ENCODE measurements around the gene CIRBP. TPM values are rescaled to one million over a fixed set of nuclear protein-coding genes. Genes with fewer than 3 reads are reported as not detected.

The CIRBP gene
- total and polyA plus RNA-seq, 2 donors (not counting 1 experiment from before 2014, with no cell fraction given) = 104 to 298 TPM

DNA sequence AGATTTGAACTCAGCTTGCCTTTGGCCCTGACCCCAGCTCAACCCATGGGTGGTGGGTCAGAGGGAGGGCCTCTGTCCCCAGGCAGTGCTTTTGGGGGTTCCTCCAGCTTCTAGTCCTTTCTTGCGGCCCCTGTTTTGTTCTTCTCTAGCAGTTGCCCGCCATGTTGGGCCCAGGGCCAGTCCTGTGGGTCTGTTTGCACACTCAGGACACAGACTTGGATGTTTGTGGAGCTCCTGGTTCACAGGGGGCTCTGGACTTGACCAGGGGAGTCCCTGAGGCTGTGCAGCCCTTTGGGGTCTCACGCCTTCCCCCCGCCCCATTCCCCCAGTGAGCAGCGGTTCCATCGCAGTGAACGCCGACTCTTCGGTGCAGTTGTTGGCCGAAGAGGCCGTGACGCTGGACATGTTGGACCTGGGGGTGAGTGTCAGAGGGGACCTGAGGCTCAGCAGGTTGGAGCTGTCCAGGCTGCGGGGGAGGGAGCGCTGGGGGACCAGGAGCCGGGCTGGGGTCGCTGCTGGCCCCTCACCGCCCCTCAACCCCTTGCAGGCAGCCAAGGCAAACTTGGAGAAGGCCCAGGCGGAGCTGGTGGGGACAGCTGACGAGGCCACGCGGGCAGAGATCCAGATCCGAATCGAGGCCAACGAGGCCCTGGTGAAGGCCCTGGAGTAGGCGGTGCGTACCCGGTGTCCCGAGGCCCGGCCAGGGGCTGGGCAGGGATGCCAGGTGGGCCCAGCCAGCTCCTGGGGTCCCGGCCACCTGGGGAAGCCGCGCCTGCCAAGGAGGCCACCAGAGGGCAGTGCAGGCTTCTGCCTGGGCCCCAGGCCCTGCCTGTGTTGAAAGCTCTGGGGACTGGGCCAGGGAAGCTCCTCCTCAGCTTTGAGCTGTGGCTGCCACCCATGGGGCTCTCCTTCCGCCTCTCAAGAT, 25.1 kb upstream of the CIRBP start:
- peak overlapping the region; percentile 50 for H3K9ac ChIP-seq (ENCODE audit: insufficient read depth, low read length)
- TF ChIP-seq, protein P1, sequence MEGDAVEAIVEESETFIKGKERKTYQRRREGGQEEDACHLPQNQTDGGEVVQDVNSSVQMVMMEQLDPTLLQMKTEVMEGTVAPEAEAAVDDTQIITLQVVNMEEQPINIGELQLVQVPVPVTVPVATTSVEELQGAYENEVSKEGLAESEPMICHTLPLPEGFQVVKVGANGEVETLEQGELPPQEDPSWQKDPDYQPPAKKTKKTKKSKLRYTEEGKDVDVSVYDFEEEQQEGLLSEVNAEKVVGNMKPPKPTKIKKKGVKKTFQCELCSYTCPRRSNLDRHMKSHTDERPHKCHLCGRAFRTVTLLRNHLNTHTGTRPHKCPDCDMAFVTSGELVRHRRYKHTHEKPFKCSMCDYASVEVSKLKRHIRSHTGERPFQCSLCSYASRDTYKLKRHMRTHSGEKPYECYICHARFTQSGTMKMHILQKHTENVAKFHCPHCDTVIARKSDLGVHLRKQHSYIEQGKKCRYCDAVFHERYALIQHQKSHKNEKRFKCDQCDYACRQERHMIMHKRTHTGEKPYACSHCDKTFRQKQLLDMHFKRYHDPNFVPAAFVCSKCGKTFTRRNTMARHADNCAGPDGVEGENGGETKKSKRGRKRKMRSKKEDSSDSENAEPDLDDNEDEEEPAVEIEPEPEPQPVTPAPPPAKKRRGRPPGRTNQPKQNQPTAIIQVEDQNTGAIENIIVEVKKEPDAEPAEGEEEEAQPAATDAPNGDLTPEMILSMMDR (conservative IDR thresholded peaks at IDR 0.05 in 1 of 2, IDR thresholded peaks at IDR 0.05 in 1 of 2; ENCODE audit: low read depth in 1 of 2, low read length in 2 of 2) = peak; percentile 82 to 84
- TF ChIP-seq EZH2 (IDR thresholded peaks at IDR 0.05; ENCODE audit: low read length, missing control alignments) = no peak
- no peaks in the 10 kb centered on the region for H3K27me3 ChIP-seq (ENCODE audit: control insufficient read depth, insufficient read depth, low read length)
- peak overlapping the region in 2 of 4 experiments; percentile 29 to 41 for H3K4me3 ChIP-seq (replicated peaks in 1 of 4; ENCODE audit: control extremely low read depth in 1 of 4, insufficient read depth in 1 of 4, low read depth in 3 of 4, low read length in 4 of 4)
- H3K4me2 ChIP-seq (ENCODE audit: extremely low read depth, insufficient read depth, low read length) = peak overlapping the region; percentile 58
- H3K36me3 ChIP-seq (ENCODE audit: control insufficient read depth, insufficient read depth, low read length) = peaks cover 7% of the 10 kb centered on the region
- H2AFZ ChIP-seq (ENCODE audit: low read length) = no peak overlapping the region
- peaks cover 31% of the 10 kb centered on the region for H3K4me1 ChIP-seq (ENCODE audit: control insufficient read depth, extremely low read depth, insufficient read depth, low read length)
- no peaks in the 10 kb centered on the region for H3K9me3 ChIP-seq (ENCODE audit: control insufficient read depth, insufficient read depth, low read depth, low read length)
- H3K27ac ChIP-seq (ENCODE audit: insufficient read depth, low read length) = peak overlapping the region; percentile 67
- H4K20me1 ChIP-seq (ENCODE audit: control insufficient read depth, extremely low read depth, insufficient read depth, low read length) = no peaks in the 10 kb centered on the region
- peak; percentile 69 to 85 for DNase-seq (ENCODE audit: low read depth in 2 of 2)
- peaks cover 26% of the 10 kb centered on the region for H3K79me2 ChIP-seq (ENCODE audit: control insufficient read depth, insufficient read depth, low read length)

DNA sequence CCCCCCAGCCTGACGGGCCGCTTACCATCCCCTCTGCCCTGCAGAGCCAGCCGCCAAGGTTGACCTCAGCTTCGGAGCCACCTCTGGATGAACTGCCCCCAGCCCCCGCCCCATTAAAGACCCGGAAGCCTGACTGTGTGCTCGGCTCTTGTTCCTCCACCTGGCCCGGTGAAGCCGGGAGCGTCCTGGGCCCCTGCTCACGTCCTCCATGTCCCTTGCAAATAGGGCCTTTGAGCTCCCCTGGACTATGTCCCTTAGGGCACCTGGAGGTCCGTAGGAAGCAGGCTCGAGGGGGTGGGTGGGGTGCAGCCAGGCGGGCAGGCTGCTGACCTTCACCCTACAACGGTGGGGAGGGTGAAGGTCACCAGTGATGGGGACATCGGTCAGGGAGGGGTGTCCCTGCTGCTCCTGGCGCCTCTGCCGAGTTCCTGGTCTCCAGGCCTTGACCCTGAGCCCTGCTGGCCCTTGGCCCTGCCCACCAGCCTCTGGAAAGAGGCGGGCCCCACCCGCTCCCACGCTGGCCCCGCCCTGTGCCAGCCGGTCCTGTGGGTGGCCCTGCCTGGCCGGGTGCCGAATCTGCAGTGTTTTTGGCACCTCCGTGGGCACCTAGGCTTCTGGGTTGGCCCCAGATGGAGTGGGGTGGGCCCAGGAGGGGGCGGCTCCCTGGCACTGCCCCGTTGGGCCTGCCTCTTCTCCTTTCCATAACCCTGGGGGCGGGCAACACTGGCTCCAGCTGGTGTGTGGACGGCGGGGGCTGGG, 24.3 kb upstream of the CIRBP start:
- Histone ChIP-seq H3K9me3 (ENCODE audit: control insufficient read depth, insufficient read depth, low read depth, low read length) (no peaks in the 10 kb centered on the region), H2AFZ (ENCODE audit: low read length) (no peak overlapping the region), H3K79me2 (ENCODE audit: control insufficient read depth, insufficient read depth, low read length) (peaks cover 29% of the 10 kb centered on the region), H3K36me3 (ENCODE audit: control insufficient read depth, insufficient read depth, low read length) (peaks cover 7% of the 10 kb centered on the region), H3K27me3 (ENCODE audit: control insufficient read depth, insufficient read depth, low read length) (no peaks in the 10 kb centered on the region), H3K27ac (ENCODE audit: insufficient read depth, low read length) (peak overlapping the region; percentile 67), H3K4me3 (replicated peaks in 1 of 4; ENCODE audit: control extremely low read depth in 1 of 4, insufficient read depth in 1 of 4, low read depth in 3 of 4, low read length in 4 of 4) (peak overlapping the region in 2 of 4 experiments; percentile 29 to 41), H3K4me1 (ENCODE audit: control insufficient read depth, extremely low read depth, insufficient read depth, low read length) (peaks cover 28% of the 10 kb centered on the region), H3K4me2 (ENCODE audit: extremely low read depth, insufficient read depth, low read length) (peak overlapping the region; percentile 58), H3K9ac (ENCODE audit: insufficient read depth, low read length) (peak overlapping the region; percentile 50), H4K20me1 (ENCODE audit: control insufficient read depth, extremely low read depth, insufficient read depth, low read length) (no peaks in the 10 kb centered on the region)
- TF ChIP-seq, protein P1 (conservative IDR thresholded peaks at IDR 0.05 in 1 of 2, IDR thresholded peaks at IDR 0.05 in 1 of 2; ENCODE audit: low read depth in 1 of 2, low read length in 2 of 2) = no peak
- TF ChIP-seq EZH2 (IDR thresholded peaks at IDR 0.05; ENCODE audit: low read length, missing control alignments) = no peak
- DNase-seq (ENCODE audit: low read depth in 2 of 2) = no peak
